Activated T-cell treated with anti-CD3 and anti-CD28 coated beads, Interleukin-2, amount 50 U/mL, for 4 hours (primary cell): Measurements from ENCODE around the gene ACER1. TPM values are rescaled to one million over a fixed set of nuclear protein-coding genes. Genes with fewer than 3 reads are reported as not detected.
"Not testable (repeated sequence)": the region's sequence is repeated elsewhere in the genome, so short reads cannot be mapped to it uniquely, and the experiment has no call there.

ENCODE experiments used
- ATAC-seq, 2 donors: fragments of 200-7000 bp; cut with Tn5 transposase; one replicate each; pipeline ENCODE4 v1.10.0; 2021
- DNase-seq: peaks from one replicate; pipeline ENCODE4 v3.0.0-alpha.2; 2020
- H3K27me3 Mint-ChIP-seq: one replicate; pipeline ENCODE4 v1.8.0; 2021; ENCODE audit warnings: low read depth, mixed read lengths
- H3K36me3 Mint-ChIP-seq: one replicate; pipeline ENCODE4 v1.8.0; 2022; ENCODE audit warnings: mixed read lengths; ENCODE audit not compliant: insufficient read depth
- H3K4me1 Mint-ChIP-seq: one replicate; pipeline ENCODE4 v1.8.0; 2021; ENCODE audit warnings: low read depth, mixed read lengths
- H3K4me3 Mint-ChIP-seq: one replicate; pipeline ENCODE4 v1.8.0; 2021; ENCODE audit warnings: mild to moderate bottlenecking, moderate library complexity, mixed read lengths
- H3K9me3 Mint-ChIP-seq: one replicate; pipeline ENCODE4 v1.8.0; 2021; ENCODE audit warnings: mixed read lengths
- total RNA-seq, 3 donors: library from RNA; stranded (reverse); gene quantifications; one replicate each; pipeline ENCODE4 v1.2.1, GENCODE V29; 2021

ACER1 gene
- total RNA-seq, 3 donors from 2014 or later, result 0.13 to 0.22 (median 0.15) TPM

- H3K4me3 Mint-ChIP-seq, result no peak overlapping the region
- ATAC-seq (no peak), DNase-seq (no peak)
- H3K36me3 Mint-ChIP-seq, result peaks cover 9% of the 10 kb centered on the region
- H3K27me3 Mint-ChIP-seq, result no peaks in the 10 kb centered on the region
- no peaks in the 10 kb centered on the region for H3K4me1 Mint-ChIP-seq
- peaks cover 28% of the 10 kb centered on the region for H3K9me3 Mint-ChIP-seq
These were observed 46.0 kb downstream of the ACER1 start for GRCh38 chr19:6287269-6287885.

DNA sequence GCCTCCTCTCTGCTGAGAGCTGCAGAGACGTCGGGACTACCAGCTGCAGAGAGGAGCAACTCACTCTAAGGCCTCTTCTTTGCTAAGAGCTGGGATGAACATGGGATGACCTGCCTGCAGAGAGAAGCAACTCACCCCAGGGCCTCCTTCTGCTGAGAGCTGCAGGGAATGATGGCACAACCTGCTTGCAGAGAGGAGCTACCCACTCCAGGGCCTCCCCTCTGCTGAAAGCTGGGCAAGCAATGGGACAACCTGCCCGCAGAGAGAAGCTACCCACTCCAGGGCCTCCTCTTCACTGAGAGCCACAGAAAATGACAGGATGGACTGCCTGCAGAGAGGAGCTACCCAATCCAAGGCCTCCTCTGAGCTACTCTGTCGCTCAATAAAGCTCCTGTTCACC lies 46.7 kb downstream of the ACER1 start:
- H3K4me3 Mint-ChIP-seq, result no peak overlapping the region
- H3K27me3 Mint-ChIP-seq, result no peaks in the 10 kb centered on the region
- peaks cover 5% of the 10 kb centered on the region for H3K36me3 Mint-ChIP-seq
- ATAC-seq, result no peak
- H3K9me3 Mint-ChIP-seq, result peaks cover 23% of the 10 kb centered on the region
- no peaks in the 10 kb centered on the region for H3K4me1 Mint-ChIP-seq
- no peak for DNase-seq

- ATAC-seq, H3K4me3 Mint-ChIP-seq: not testable (repeated sequence)
These were observed 51.0 kb downstream of the ACER1 start for GRCh38 chr19:6282393-6282792.

GRCh38 chr19:6279931-6280591 lies 53.4 kb downstream of the ACER1 start, which contains the start of gene MLLT1:
MLLT1 (minus strand) TSS chr19:6279975; CDS start chr19:6279784, 191 bp downstream.
- DNase-seq (peak; percentile 95), ATAC-seq (peak; percentile 97 to 98)
- no peaks in the 10 kb centered on the region for H3K27me3 Mint-ChIP-seq
- peaks cover 37% of the 10 kb centered on the region for H3K4me1 Mint-ChIP-seq
- H3K36me3 Mint-ChIP-seq, result peaks cover 6% of the 10 kb centered on the region
- H3K9me3 Mint-ChIP-seq, result no peaks in the 10 kb centered on the region
- peak within 1 kb of the TSS; percentile 95 for H3K4me3 Mint-ChIP-seq

More at GRCh38 chr19:6282393-6282792, 51.0 kb downstream of the ACER1 start:
- H3K36me3 Mint-ChIP-seq, DNase-seq, H3K27me3 Mint-ChIP-seq, H3K9me3 Mint-ChIP-seq: not testable (repeated sequence)
- peaks cover 17% of the 10 kb centered on the region for H3K4me1 Mint-ChIP-seq

- peak; percentile 55 to 59 for ATAC-seq
- no peak for DNase-seq
- Mint-ChIP-seq H3K9me3 (no peaks in the 10 kb centered on the region), H3K27me3 (no peaks in the 10 kb centered on the region), H3K4me1 (peaks cover 37% of the 10 kb centered on the region), H3K36me3 (peaks cover 6% of the 10 kb centered on the region), H3K4me3 (peak overlapping the region; percentile 57)
These were observed 53.8 kb downstream of the ACER1 start for GRCh38 chr19:6279620-6279930.

GRCh38 chr19:6278740-6279619 lies 54.4 kb downstream of the ACER1 start:
- Mint-ChIP-seq H3K4me3 (peak overlapping the region; percentile 95), H3K4me1 (peaks cover 39% of the 10 kb centered on the region), H3K36me3 (peaks cover 6% of the 10 kb centered on the region), H3K9me3 (no peaks in the 10 kb centered on the region), H3K27me3 (no peaks in the 10 kb centered on the region)
- ATAC-seq (no peak), DNase-seq (no peak)

GRCh38 chr19:6278051-6278450 lies 55.4 kb downstream of the ACER1 start:
- Mint-ChIP-seq H3K27me3 (no peaks in the 10 kb centered on the region), H3K36me3 (peaks cover 6% of the 10 kb centered on the region), H3K4me1 (peaks cover 47% of the 10 kb centered on the region), H3K9me3 (no peaks in the 10 kb centered on the region), H3K4me3 (peak overlapping the region; percentile 95)
- DNase-seq (no peak), ATAC-seq (no peak)

DNA sequence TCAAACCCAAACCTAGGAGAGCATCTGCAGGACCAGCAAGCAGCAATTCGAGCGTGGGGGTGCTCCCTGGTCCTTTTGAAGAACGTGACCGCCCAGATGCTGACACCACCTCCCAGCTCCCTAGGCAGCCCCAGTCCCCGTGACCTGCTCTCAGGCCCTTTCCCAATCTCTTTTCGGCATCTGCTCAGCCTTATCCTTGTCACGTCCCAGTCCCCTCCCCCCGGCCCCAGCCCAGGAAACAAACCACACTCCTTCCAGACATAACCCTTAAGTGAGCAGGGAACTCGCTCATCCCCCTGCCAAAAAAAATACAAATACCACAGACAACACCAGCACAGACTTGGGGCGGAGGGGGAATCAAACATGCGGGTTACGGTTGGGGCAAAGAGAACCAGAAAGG lies 57.0 kb downstream of the ACER1 start:
- H3K36me3 Mint-ChIP-seq, result peaks cover 6% of the 10 kb centered on the region
- peak overlapping the region; percentile 40 for H3K4me3 Mint-ChIP-seq
- peaks cover 53% of the 10 kb centered on the region for H3K4me1 Mint-ChIP-seq

GRCh38 chr19:6275170-6275744 lies 58.2 kb downstream of the ACER1 start:
- Mint-ChIP-seq H3K36me3 (peaks cover 12% of the 10 kb centered on the region), H3K27me3 (no peaks in the 10 kb centered on the region), H3K9me3 (no peaks in the 10 kb centered on the region), H3K4me3 (no peak overlapping the region), H3K4me1 (peaks cover 58% of the 10 kb centered on the region)
- ATAC-seq (no peak), DNase-seq (no peak)

More for the DNA sequence above, 57.0 kb downstream of the ACER1 start:
- DNase-seq (no peak), ATAC-seq (no peak)
- Mint-ChIP-seq H3K9me3 (no peaks in the 10 kb centered on the region), H3K27me3 (no peaks in the 10 kb centered on the region)

DNA sequence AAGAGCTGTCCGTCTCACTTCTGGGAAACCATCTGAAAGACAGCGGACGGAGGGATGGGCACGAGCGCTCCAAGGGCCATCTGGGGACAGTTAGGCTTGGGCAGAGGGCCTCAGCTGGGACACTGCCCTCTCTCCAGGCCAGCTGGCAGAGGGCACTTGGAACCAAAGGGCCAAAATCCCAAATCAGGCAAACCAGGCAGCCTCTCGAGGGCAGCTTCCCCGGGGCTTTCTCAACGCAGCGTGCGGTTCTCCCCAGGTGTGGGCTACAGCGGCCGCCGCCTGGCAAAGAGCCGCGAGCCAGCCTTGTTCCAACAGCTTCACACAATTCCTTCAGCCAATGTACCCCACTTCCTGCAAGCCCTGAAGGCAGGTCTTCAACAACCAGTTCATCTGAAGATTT lies 58.7 kb downstream of the ACER1 start:
- DNase-seq (no peak), ATAC-seq (no peak)
- H3K27me3 Mint-ChIP-seq, result no peaks in the 10 kb centered on the region
- peaks cover 17% of the 10 kb centered on the region for H3K36me3 Mint-ChIP-seq
- no peak overlapping the region for H3K4me3 Mint-ChIP-seq
- H3K4me1 Mint-ChIP-seq, result peaks cover 58% of the 10 kb centered on the region
- no peaks in the 10 kb centered on the region for H3K9me3 Mint-ChIP-seq

- peaks cover 57% of the 10 kb centered on the region for H3K4me1 Mint-ChIP-seq
- no peak overlapping the region for H3K4me3 Mint-ChIP-seq
- peaks cover 21% of the 10 kb centered on the region for H3K36me3 Mint-ChIP-seq
- no peaks in the 10 kb centered on the region for H3K9me3 Mint-ChIP-seq
- no peak for DNase-seq
- H3K27me3 Mint-ChIP-seq, result no peaks in the 10 kb centered on the region
- ATAC-seq, result no peak
These were observed 59.5 kb downstream of the ACER1 start for GRCh38 chr19:6273701-6274601.

- Mint-ChIP-seq H3K27me3 (no peaks in the 10 kb centered on the region), H3K9me3 (no peaks in the 10 kb centered on the region), H3K4me3 (no peak overlapping the region), H3K36me3 (peaks cover 18% of the 10 kb centered on the region), H3K4me1 (peaks cover 48% of the 10 kb centered on the region)
- ATAC-seq (no peak), DNase-seq (no peak)
These were observed 60.4 kb downstream of the ACER1 start for GRCh38 chr19:6272913-6273600.

GRCh38 chr19:6272411-6272791 lies 61.0 kb downstream of the ACER1 start:
- ATAC-seq (no peak), DNase-seq (no peak)
- Mint-ChIP-seq H3K36me3 (peaks cover 15% of the 10 kb centered on the region), H3K4me1 (peaks cover 41% of the 10 kb centered on the region), H3K27me3 (no peaks in the 10 kb centered on the region), H3K9me3 (no peaks in the 10 kb centered on the region), H3K4me3 (no peak overlapping the region)
